Measurements from ENCODE around the gene ADAM33.

Gene ADAM33

GRCh38 chr20:3628502-3629314, 53.1 kb downstream of the ADAM33 start:
- Histone ChIP-seq H3K9me3 (ENCODE audit: control insufficient read depth in 1 of 2, low read length in 2 of 2) (no peaks in the 10 kb centered on the region), H3K27ac (ENCODE audit: low read depth, low read length) (no peak overlapping the region), H3K4me3 (ENCODE audit: low read depth in 1 of 2, low read length in 2 of 2) (no peak overlapping the region), H3K9ac (ENCODE audit: low read depth in 1 of 2, low read length in 2 of 2) (no peak overlapping the region), H3K27me3 (ENCODE audit: control insufficient read depth in 1 of 2, insufficient read depth in 2 of 2, low read length in 2 of 2) (no peaks in the 10 kb centered on the region), H3K4me1 (ENCODE audit: control insufficient read depth in 1 of 2, insufficient read depth in 2 of 2, low read length in 2 of 2) (no peaks in the 10 kb centered on the region), H3K36me3 (ENCODE audit: control insufficient read depth in 1 of 2, insufficient read depth in 2 of 2, low read length in 2 of 2) (peaks cover 26 to 45% of the 10 kb centered on the region in 2 donors)

DNA sequence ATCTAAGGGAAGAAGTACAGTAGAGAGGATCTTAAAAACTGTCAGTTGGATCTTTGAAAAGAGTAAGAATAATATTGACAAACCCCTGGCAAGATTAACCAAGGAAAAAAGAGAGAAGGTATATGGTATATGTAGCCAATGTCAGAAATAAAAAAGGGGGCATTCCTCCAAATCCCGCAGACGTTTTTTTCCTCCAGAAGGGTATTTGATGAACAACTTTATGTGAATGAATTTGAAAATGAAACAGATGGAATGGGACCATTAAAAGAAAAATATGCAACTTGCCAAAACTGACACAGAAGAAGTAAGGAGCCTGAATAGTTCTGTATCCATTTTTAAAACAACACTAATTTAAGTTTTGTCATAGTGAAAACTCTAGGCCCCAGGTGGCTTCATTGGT, 54.3 kb downstream of the ADAM33 start:
- H3K9me3 ChIP-seq (ENCODE audit: control insufficient read depth in 1 of 2, low read length in 2 of 2): no peaks in the 10 kb centered on the region
- H3K4me3 ChIP-seq (ENCODE audit: low read depth in 1 of 2, low read length in 2 of 2): no peak overlapping the region
- no peak overlapping the region for H3K27ac ChIP-seq (ENCODE audit: low read depth, low read length)
- H3K27me3 ChIP-seq (ENCODE audit: control insufficient read depth in 1 of 2, insufficient read depth in 2 of 2, low read length in 2 of 2): no peaks in the 10 kb centered on the region
- H3K9ac ChIP-seq (ENCODE audit: low read depth in 1 of 2, low read length in 2 of 2): no peak overlapping the region
- H3K4me1 ChIP-seq (ENCODE audit: control insufficient read depth in 1 of 2, insufficient read depth in 2 of 2, low read length in 2 of 2): no peaks in the 10 kb centered on the region
- H3K36me3 ChIP-seq (ENCODE audit: control insufficient read depth in 1 of 2, insufficient read depth in 2 of 2, low read length in 2 of 2): peaks cover 22 to 48% of the 10 kb centered on the region in 2 donors

- H3K9ac ChIP-seq (ENCODE audit: low read depth in 1 of 2, low read length in 2 of 2): no peak overlapping the region
- no peaks in the 10 kb centered on the region for H3K4me1 ChIP-seq (ENCODE audit: control insufficient read depth in 1 of 2, insufficient read depth in 2 of 2, low read length in 2 of 2)
- H3K9me3 ChIP-seq (ENCODE audit: control insufficient read depth in 1 of 2, low read length in 2 of 2): no peaks in the 10 kb centered on the region
- no peak overlapping the region for H3K27ac ChIP-seq (ENCODE audit: low read depth, low read length)
- H3K27me3 ChIP-seq (ENCODE audit: control insufficient read depth in 1 of 2, insufficient read depth in 2 of 2, low read length in 2 of 2): no peaks in the 10 kb centered on the region
- H3K36me3 ChIP-seq (ENCODE audit: control insufficient read depth in 1 of 2, insufficient read depth in 2 of 2, low read length in 2 of 2): peaks cover 19 to 36% of the 10 kb centered on the region in 2 donors
- no peak overlapping the region for H3K4me3 ChIP-seq (ENCODE audit: low read depth in 1 of 2, low read length in 2 of 2)
These were observed 59.4 kb downstream of the ADAM33 start for GRCh38 chr20:3622406-3622805.

DNA sequence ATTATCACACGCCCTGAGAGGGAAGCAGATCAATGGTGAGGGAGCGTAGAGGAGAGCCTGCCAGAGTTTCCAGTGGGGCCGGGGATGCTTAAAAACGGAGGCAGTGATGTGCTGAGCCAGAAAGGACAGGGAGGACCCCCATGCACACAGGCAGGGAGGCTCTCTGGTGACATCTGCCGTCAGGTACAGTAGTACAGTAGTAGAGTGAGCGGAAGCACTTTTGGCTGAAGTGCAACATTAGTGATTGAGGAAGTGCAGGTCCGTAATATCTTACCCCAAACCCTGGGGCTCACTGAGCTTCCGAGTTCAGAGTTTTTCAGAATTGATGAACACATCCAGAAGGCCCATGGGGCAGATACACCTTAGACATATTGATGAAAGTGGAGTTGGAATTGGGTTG, 60.7 kb downstream of the ADAM33 start:
- Histone ChIP-seq H3K27ac (ENCODE audit: low read depth, low read length) (no peak overlapping the region), H3K4me1 (ENCODE audit: control insufficient read depth in 1 of 2, insufficient read depth in 2 of 2, low read length in 2 of 2) (no peaks in the 10 kb centered on the region), H3K36me3 (ENCODE audit: control insufficient read depth in 1 of 2, insufficient read depth in 2 of 2, low read length in 2 of 2) (peaks cover 19 to 41% of the 10 kb centered on the region in 2 donors), H3K9me3 (ENCODE audit: control insufficient read depth in 1 of 2, low read length in 2 of 2) (no peaks in the 10 kb centered on the region), H3K9ac (ENCODE audit: low read depth in 1 of 2, low read length in 2 of 2) (no peak overlapping the region), H3K4me3 (ENCODE audit: low read depth in 1 of 2, low read length in 2 of 2) (no peak overlapping the region), H3K27me3 (ENCODE audit: control insufficient read depth in 1 of 2, insufficient read depth in 2 of 2, low read length in 2 of 2) (no peaks in the 10 kb centered on the region)

All from duodenal mucosa (tissue), 2 donors.